Muscle of leg (tissue), 11 donors: ENCODE results near the gene CD34. TPM values are rescaled to one million over a fixed set of nuclear protein-coding genes. Genes with fewer than 3 reads are reported as not detected.
"Not testable (repeated sequence)": the region's sequence is repeated elsewhere in the genome, so short reads cannot be mapped to it uniquely, and the experiment has no call there.

ENCODE experiments used
- DNase-seq: peaks from one replicate; pipeline ENCODE4 v3.0.0; 2013
- H3K27ac ChIP-seq: one replicate; pipeline ENCODE4 v1.5.1; 2013; ENCODE audit warnings: mild to moderate bottlenecking, low read length, control low read depth
- H3K27me3 ChIP-seq: one replicate; pipeline ENCODE4 v1.6.1; 2013; ENCODE audit warnings: low read length; ENCODE audit not compliant: control insufficient read depth, insufficient read depth
- H3K36me3 ChIP-seq: one replicate; pipeline ENCODE4 v1.6.1; 2013; ENCODE audit warnings: low read length; ENCODE audit not compliant: control insufficient read depth, insufficient read depth
- H3K4me1 ChIP-seq: one replicate; pipeline ENCODE4 v1.6.1; 2013; ENCODE audit warnings: low read length; ENCODE audit not compliant: control insufficient read depth, insufficient read depth
- H3K4me3 ChIP-seq: one replicate; pipeline ENCODE4 v1.5.1; 2013; ENCODE audit warnings: low read length, control low read depth
- H3K9me3 ChIP-seq: replicated peaks from 2 replicates; pipeline ENCODE4 v1.6.1; 2013; ENCODE audit warnings: low read depth, low read length; ENCODE audit not compliant: control insufficient read depth
- WGBS: methylation state at CpG from one replicate; pipeline ENCODE4 v1.1.5; 2013; ENCODE audit warnings: missing lambda C conversion rate; ENCODE audit not compliant: insufficient coverage; 5-methylcytosine and 5-hydroxymethylcytosine counted together
- polyA plus RNA-seq, 8 donors: library from polyadenylated mRNA; unstranded; fragments of 120-200 nt; gene quantifications; one replicate each; pipeline versions ENCODE4 v1.2.1 to v1.2.3, GENCODE V29; 2013; ENCODE audit warnings: inconsistent platforms in 1 of 8, low replicate concordance in 1 of 8; ENCODE audit not compliant: insufficient read length in 8 of 8, insufficient read depth in 1 of 8
- total RNA-seq: library from RNA; stranded (reverse); fragments of 120-200 nt; gene quantifications from one replicate; pipeline ENCODE4 v1.2.4, GENCODE V29; 2013

CD34 gene
- total and polyA plus RNA-seq, 9 donors: 62.2 to 204 (median 158) TPM

- H3K27ac ChIP-seq: no peak overlapping the region
- peaks cover 3% of the 10 kb centered on the region for H3K9me3 ChIP-seq
- H3K36me3 ChIP-seq: no peaks in the 10 kb centered on the region
- no peak for DNase-seq
- H3K4me1 ChIP-seq: no peaks in the 10 kb centered on the region
- WGBS: no CpG with 5 or more reads among the region's 3 CpGs
- H3K4me3 ChIP-seq: no peak overlapping the region
- H3K27me3 ChIP-seq: no peaks in the 10 kb centered on the region
These were observed 26.3 kb upstream of the CD34 start for GRCh38 chr1:207937204-207937603.

GRCh38 chr1:207935166-207935583 is 24.2 kb upstream of the CD34 start:
- Histone ChIP-seq H3K4me1 (no peaks in the 10 kb centered on the region), H3K9me3 (peaks cover 6% of the 10 kb centered on the region), H3K27me3 (no peaks in the 10 kb centered on the region), H3K27ac (no peak overlapping the region), H3K4me3 (no peak overlapping the region), H3K36me3 (no peaks in the 10 kb centered on the region)
- WGBS: no CpG with 5 or more reads among the region's 1 CpG
- DNase-seq: no peak

- WGBS: 33% methylated on average over 1 of the region's 4 CpGs
- Histone ChIP-seq H3K9me3 (peaks cover 6% of the 10 kb centered on the region), H3K4me1 (no peaks in the 10 kb centered on the region), H3K4me3 (no peak overlapping the region), H3K27me3 (no peaks in the 10 kb centered on the region), H3K27ac (no peak overlapping the region), H3K36me3 (no peaks in the 10 kb centered on the region)
- peak; percentile 87 for DNase-seq
These were observed 22.4 kb upstream of the CD34 start for GRCh38 chr1:207933205-207933800.

DNA sequence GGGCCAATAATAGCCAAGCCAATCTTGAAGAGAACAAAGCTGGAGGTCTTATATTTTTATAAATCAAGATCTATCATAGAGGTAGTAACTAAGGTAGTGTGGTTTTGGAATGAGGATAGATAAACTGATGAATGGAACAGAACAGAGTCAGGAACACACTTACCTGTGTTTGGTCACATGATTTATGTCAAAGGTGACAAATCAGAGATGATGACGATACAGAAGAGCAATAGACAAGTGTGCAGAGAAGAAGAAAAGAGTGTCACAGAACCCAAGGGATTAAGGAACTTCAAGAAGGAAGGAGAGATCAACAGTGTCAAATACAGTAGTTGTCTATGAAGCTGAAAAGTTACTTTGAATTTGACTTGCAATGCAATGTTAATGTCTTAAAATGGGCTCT is 16.1 kb upstream of the CD34 start:
- H3K4me1 ChIP-seq: peaks cover 32% of the 10 kb centered on the region
- H3K27ac ChIP-seq: no peak overlapping the region
- WGBS: 100% methylated on average over 1 of the region's 1 CpG
- H3K4me3 ChIP-seq: no peak overlapping the region
- DNase-seq: no peak
- no peaks in the 10 kb centered on the region for H3K27me3 ChIP-seq
- H3K9me3 ChIP-seq: peaks cover 3% of the 10 kb centered on the region
- no peaks in the 10 kb centered on the region for H3K36me3 ChIP-seq

GRCh38 chr1:207925969-207926368 is 15.0 kb upstream of the CD34 start:
- H3K36me3 ChIP-seq, H3K4me3 ChIP-seq, H3K27me3 ChIP-seq, H3K9me3 ChIP-seq, DNase-seq, H3K27ac ChIP-seq: not testable (repeated sequence)
- WGBS: no CpG with 5 or more reads among the region's 3 CpGs
- peaks cover 38% of the 10 kb centered on the region for H3K4me1 ChIP-seq

DNA sequence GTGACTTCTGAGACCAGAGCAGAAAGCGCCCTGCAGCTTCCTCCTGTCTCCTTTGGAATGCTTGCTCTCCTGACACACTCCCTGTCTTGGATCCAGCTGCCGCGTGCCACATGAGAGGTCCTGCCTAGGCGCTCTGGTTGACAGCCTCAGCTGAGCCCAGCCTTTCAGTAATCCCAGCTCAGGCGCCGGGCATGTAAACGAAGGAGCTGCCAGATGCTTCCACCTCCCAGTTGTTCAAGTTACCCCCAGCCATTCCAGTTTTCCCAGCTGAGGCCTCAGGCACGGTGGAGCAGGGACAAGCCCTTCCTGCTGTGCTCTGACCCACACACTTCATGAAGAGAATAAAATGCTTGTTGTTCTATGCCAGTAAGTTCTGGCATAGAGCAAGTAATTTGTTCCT is 14.3 kb upstream of the CD34 start:
- Histone ChIP-seq H3K27me3 (no peaks in the 10 kb centered on the region), H3K4me3 (no peak overlapping the region), H3K4me1 (peaks cover 46% of the 10 kb centered on the region), H3K36me3 (no peaks in the 10 kb centered on the region), H3K9me3 (no peaks in the 10 kb centered on the region), H3K27ac (peak overlapping the region; percentile 74)
- DNase-seq: peak; percentile 87
- WGBS: 16% methylated on average over 7 of the region's 8 CpGs

DNA sequence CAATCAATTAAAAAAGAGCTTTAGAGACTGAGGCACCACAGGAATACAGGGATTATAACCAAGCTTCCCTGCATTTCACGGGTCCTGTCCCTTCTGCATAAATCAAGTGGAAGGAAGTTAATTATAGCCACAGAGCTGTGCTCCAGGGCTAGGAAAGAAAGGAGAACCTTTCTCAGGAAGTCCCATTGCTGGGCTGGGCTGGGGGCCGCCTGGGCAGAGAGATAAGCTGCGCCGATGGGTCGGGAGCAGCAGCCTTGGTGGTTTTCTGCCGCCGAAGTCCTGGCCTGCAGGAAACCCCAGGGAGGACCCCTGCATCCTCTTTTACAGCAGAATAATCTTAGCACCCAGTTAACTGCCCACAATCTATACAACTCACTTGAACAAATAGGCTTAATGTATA is 12.6 kb upstream of the CD34 start:
- WGBS: 34% methylated on average over 5 of the region's 7 CpGs
- Histone ChIP-seq H3K4me3 (no peak overlapping the region), H3K4me1 (peaks cover 60% of the 10 kb centered on the region), H3K27me3 (no peaks in the 10 kb centered on the region), H3K9me3 (no peaks in the 10 kb centered on the region), H3K27ac (peak overlapping the region; percentile 80), H3K36me3 (no peaks in the 10 kb centered on the region)
- no peak for DNase-seq

DNA sequence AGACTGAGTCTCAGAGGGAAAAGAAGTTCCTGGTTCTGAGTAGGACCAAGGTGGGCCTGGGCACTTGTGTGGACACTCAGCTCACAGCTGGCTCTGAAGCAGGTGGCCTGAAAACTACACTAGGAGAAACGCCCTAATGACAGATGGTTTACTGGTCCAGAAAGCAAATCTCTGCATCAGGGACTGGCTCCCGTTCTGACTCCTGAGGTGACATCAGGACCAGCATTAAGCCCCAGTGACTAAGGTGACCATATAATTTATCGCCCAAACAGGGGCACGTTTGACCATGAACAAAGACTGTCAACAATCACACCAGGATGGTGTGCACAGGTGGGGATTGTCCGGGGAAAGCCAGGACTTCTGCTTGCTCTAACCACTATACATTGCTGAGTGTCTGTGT is 12.2 kb upstream of the CD34 start:
- DNase-seq: no peak
- Histone ChIP-seq H3K4me3 (no peak overlapping the region), H3K27me3 (no peaks in the 10 kb centered on the region), H3K27ac (peak overlapping the region; percentile 80), H3K36me3 (no peaks in the 10 kb centered on the region), H3K4me1 (peaks cover 64% of the 10 kb centered on the region), H3K9me3 (no peaks in the 10 kb centered on the region)
- 52% methylated on average over 5 of the region's 5 CpGs for WGBS

DNA sequence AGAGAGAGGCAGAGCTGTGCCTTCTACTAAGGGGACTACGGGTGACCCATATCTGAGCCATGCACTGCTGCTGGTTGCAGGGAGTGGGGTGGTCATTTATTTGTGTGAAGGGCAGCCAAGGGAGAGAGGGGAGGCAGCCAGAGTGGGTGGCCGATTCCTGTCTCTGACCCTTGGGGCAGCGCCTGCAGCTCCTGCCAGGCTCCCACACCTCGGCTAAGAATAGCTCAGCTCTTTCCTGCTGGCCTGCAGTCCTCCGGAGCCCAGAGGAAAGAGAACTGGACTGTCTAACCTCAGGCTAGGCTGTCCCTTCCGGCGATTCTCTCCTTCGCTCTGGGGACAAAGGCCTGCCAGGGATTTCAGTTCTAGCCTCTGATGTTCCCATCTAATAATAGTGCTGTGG is 11.6 kb upstream of the CD34 start:
- H3K27me3 ChIP-seq: no peaks in the 10 kb centered on the region
- H3K4me1 ChIP-seq: peaks cover 67% of the 10 kb centered on the region
- H3K27ac ChIP-seq: peak overlapping the region; percentile 80
- H3K36me3 ChIP-seq: no peaks in the 10 kb centered on the region
- WGBS: 23% methylated on average over 5 of the region's 8 CpGs
- H3K9me3 ChIP-seq: no peaks in the 10 kb centered on the region
- H3K4me3 ChIP-seq: no peak overlapping the region
- DNase-seq: peak; percentile 68

DNA sequence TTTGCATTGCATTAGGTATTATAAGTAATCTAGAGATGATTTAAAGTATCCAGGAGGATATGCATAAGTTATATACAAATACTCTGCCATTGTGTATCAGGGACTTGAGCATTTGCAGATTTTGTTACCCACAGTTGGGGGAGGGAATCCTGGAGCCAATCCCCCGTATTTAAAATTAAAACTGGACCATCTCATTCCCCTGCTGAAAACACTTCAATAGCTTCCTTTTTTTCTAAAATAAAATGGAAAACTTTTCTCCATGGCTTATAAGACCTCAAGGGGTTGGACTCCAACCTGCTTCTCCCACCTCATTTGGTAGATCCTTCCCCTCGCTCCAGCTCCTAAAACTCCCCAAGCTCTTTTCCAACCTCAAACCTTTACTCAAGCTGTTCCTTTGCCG is 10.4 kb upstream of the CD34 start:
- H3K36me3 ChIP-seq: no peaks in the 10 kb centered on the region
- peak overlapping the region; percentile 72 for H3K27ac ChIP-seq
- WGBS: 24% methylated on average over 2 of the region's 3 CpGs
- H3K4me3 ChIP-seq: no peak overlapping the region
- H3K9me3 ChIP-seq: no peaks in the 10 kb centered on the region
- peaks cover 71% of the 10 kb centered on the region for H3K4me1 ChIP-seq
- no peaks in the 10 kb centered on the region for H3K27me3 ChIP-seq
- DNase-seq: peak; percentile 54
